Tongue (tissue), 2 donors: ENCODE data around the gene PIH1D1. TPM values are rescaled to one million over a fixed set of nuclear protein-coding genes. Genes with fewer than 3 reads are reported as not detected.

ENCODE experiments used
- DNase-seq: peaks from one replicate; pipeline ENCODE4 v3.0.0-alpha.2; 2015
- total RNA-seq: library from RNA; depleted of rRNA; stranded (reverse); fragments of >200 nt; gene quantifications from one replicate; pipeline ENCODE4 v1.2.3, GENCODE V29; 2014

The PIH1D1 gene
- total RNA-seq, 1 donor from 2014 or later: 58.3 TPM

DNA sequence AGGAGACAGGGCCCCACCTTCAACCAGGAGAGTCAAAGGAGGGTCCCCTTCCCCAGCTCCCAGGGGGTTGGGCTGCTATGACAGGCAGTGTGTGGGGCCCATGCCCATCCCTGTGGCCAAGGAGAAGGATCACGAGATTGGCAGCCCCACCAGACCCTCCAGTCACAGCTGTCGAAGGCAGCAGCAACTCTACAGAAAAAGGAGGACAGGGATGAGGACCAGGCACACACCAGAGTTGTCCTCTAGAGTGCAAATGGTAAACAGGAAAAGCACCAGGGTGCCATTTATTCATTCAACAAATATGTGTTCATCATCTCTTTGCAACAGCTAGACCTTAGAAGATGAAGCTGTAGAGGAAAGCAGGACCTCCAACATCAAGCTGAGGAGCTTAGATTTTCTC is 32.4 kb downstream of the PIH1D1 start:
- no peak for DNase-seq

GRCh38 chr19:49418511-49418910 is 33.1 kb downstream of the PIH1D1 start:
- DNase-seq: no peak

- DNase-seq: no peak
These were observed 34.5 kb downstream of the PIH1D1 start for GRCh38 chr19:49417088-49417487.

- DNase-seq: no peak
These were observed 35.8 kb downstream of the PIH1D1 start for GRCh38 chr19:49415810-49416200.

- no peak for DNase-seq
These were observed 36.4 kb downstream of the PIH1D1 start for GRCh38 chr19:49415102-49415809.

DNA sequence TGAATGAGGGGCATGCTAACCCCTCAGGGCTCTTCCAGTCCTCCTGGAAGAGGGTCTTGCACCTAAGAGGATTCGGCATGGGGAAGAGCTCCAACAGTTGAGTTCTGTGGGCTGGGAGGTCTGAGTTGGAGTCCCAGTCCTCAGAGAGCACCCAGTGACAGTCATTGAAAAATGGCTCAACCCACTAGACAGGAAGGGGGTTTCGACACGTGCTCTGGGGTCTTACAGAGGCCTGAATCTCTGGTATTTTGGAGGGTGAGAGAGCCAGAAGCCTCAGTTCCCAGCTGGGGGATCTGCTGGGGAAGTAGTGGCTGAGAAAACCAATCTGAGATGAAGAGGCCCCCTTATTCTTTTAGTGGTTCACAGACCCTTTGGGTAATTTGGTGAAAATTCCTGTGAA is 37.4 kb downstream of the PIH1D1 start:
- DNase-seq: no peak

GRCh38 chr19:49413348-49413747 is 38.3 kb downstream of the PIH1D1 start:
- DNase-seq: peak; percentile 83

DNA sequence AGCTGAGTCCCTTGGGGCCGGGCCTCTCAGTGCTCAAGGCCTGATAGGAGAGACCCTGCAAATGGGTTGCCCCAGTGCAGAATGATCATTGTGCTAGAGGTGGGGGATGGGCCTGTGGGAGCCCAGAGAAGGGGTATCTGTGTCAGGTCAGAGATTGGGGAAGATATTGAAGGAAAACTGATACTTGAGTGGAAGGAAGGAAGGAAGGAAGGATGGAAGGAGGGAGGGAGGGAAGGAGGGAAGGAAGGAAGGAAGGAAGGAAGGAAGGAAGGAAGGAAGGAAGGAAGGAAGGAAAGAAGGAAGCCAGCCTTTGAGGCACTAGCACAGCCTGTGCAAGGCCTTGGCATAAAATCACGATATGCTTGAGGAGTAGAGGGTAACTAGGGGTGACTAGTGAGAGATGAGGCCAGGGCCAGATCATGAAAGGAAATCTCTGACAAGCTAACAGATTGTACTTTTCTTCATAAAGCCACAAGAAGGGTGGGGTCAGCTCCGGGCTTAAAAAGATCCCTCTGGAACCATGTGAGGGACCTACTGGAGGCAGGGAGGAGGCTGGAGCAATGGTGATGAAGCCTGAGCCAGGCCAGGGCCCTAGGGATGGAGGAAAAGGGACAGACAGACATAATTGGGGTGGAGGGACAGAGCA is 39.8 kb downstream of the PIH1D1 start:
- DNase-seq: no peak

- DNase-seq: no peak
These were observed 42.1 kb downstream of the PIH1D1 start for GRCh38 chr19:49409441-49410029.

DNA sequence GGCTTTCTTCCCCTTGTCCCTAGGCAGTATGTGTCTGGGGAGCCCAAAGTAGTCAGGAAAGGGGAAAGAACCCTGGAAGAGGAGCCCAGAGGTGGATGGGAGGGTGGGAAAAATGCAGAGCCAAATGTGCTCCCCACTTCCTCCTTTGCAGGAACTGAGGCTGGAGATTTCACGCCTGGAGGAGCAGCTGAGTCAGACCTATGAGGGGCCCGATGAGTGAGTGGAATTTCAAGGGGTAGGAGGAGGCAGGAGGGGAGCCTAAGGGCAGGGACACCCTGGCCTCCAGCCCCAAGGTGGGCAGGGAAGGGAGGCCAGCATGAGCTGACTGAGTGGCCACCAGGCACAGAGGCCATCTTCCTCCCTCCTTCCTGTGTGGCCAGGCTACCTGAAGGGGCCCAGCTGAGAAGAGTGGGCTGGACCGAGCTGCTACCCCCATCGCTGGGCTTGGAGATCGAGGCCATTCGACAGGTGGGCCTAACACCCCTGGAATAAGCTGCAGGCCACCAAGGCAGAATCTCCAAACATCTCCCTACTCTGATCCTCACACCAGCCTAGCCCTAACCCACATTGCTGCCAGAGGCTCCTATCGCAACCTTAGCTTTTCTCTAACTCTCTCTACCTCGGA is 42.7 kb downstream of the PIH1D1 start:
- no peak for DNase-seq

DNA sequence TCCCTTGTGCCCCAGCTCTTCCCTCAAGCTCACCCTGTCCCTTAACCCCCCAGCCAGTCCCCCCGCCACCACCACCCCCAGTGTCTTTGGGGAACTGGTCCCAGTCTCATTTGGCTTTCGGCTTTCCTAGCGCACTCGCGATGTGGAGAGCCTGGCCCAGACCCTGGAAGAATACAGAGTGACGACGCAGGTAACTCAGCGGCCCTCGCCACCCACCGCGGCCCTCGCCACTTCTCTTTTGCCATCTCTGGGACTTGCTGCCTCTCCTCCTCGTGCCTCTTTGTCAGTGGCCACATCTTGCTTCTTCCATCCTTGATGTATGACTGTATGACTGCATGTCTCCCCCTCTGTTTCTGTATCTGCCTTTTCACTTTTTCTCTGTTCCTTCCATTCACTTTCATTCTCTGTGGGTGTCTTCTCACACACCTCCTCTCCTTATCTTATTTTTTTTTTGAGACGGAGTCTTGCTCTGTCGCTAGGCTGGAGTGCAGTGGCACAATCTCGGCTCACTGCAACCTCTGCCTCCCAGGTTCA is 44.1 kb downstream of the PIH1D1 start:
- no peak for DNase-seq

GRCh38 chr19:49407079-49407478 is 44.5 kb downstream of the PIH1D1 start:
- DNase-seq: no peak

- DNase-seq: peak; percentile 74
These were observed 48.0 kb downstream of the PIH1D1 start for GRCh38 chr19:49403404-49404187.

- no peak for DNase-seq
These were observed 51.6 kb downstream of the PIH1D1 start for GRCh38 chr19:49400029-49400428.

GRCh38 chr19:49398931-49399330 is 52.7 kb downstream of the PIH1D1 start:
- DNase-seq: no peak

GRCh38 chr19:49398001-49398615 is 53.5 kb downstream of the PIH1D1 start:
- DNase-seq: no peak

DNA sequence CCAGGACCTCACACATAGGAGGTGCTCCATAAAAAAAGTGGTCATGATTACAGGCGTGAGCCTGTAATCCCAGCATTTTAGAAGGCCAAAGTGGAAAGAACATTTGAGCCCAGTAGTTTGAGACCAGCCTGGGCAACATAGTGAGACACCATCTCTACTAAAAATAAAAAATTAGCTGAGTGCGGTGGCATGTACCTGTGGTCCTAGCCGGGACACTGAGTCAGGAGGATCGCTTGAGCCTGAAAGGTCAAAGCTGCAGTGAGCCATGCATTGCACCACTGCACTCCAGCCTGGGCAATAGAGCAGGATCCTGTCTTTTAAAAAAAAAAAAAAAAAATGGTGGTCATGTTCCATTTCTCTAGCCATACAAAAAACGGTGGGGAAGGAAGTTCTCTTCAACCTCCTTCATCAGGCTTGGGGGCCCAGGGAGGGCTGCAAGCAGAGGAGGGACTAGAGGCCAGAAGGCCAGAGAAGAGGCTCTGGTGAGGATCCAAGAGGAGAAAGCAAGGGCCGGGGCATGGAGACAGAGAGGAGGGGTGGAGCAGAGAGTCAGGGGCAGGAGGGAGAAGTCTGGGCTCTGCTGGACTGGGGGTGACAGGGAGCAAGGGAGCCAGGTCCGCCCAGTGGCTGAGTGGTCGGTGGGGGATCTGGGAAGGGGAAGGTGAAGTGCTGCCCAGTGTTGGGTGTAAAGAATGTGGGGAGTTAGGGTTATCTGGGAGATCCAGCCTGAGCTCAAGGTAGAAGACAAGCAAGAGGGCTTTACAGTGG is 54.7 kb downstream of the PIH1D1 start:
- no peak for DNase-seq
